Measurements from ENCODE around the gene SPZ1.
"Not testable (repeated sequence)": the region's sequence is repeated elsewhere in the genome, so short reads cannot be mapped to it uniquely, and the experiment has no call there.

The SPZ1 gene

DNA sequence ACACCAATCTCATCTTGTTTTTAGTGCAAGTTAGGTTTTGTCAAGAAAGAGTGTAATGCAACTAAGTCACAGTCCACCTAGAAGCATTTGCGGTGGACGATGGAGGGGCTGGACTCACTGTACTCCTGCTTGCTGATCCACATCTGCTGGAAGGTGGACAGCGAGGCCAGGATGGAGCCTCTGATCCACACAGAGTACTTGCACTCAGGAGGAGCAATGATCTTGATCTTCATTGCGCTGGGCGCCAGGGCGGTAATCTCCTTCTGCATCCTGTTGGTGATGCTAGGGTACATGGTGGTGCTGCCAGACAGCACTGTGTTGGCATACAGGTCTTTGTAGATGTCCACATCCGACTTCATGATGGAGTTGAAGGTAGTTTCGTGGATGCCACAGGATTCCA lies 20.2 kb upstream of the SPZ1 start:
- Histone ChIP-seq H3K36me3 (ENCODE audit: control insufficient read depth, insufficient read depth, low read length) (no peaks in the 10 kb centered on the region), H3K27me3 (replicated peaks; ENCODE audit: control insufficient read depth, insufficient read depth, low read length) (no peaks in the 10 kb centered on the region), H3K4me3 (replicated peaks; ENCODE audit: low read depth, low read length) (no peak overlapping the region)
- no peak for DNase-seq (ENCODE audit: extremely low read depth, insufficient read length)
- TF ChIP-seq, protein P1, sequence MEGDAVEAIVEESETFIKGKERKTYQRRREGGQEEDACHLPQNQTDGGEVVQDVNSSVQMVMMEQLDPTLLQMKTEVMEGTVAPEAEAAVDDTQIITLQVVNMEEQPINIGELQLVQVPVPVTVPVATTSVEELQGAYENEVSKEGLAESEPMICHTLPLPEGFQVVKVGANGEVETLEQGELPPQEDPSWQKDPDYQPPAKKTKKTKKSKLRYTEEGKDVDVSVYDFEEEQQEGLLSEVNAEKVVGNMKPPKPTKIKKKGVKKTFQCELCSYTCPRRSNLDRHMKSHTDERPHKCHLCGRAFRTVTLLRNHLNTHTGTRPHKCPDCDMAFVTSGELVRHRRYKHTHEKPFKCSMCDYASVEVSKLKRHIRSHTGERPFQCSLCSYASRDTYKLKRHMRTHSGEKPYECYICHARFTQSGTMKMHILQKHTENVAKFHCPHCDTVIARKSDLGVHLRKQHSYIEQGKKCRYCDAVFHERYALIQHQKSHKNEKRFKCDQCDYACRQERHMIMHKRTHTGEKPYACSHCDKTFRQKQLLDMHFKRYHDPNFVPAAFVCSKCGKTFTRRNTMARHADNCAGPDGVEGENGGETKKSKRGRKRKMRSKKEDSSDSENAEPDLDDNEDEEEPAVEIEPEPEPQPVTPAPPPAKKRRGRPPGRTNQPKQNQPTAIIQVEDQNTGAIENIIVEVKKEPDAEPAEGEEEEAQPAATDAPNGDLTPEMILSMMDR (IDR thresholded peaks at IDR 0.05; ENCODE audit: insufficient read depth, low read length, poor library complexity, severe bottlenecking) = no peak

- H3K27me3 ChIP-seq (replicated peaks; ENCODE audit: control insufficient read depth, insufficient read depth, low read length) = no peaks in the 10 kb centered on the region
- no peak overlapping the region for H3K4me3 ChIP-seq (replicated peaks; ENCODE audit: low read depth, low read length)
- no peaks in the 10 kb centered on the region for H3K36me3 ChIP-seq (ENCODE audit: control insufficient read depth, insufficient read depth, low read length)
- DNase-seq (ENCODE audit: extremely low read depth, insufficient read length) = no peak
- TF ChIP-seq, protein P1 (IDR thresholded peaks at IDR 0.05; ENCODE audit: insufficient read depth, low read length, poor library complexity, severe bottlenecking) = no peak
Observed at GRCh38 chr5:80300125-80300524, 19.7 kb upstream of the SPZ1 start.

GRCh38 chr5:80300796-80301195 lies 19.0 kb upstream of the SPZ1 start:
- H3K4me3 ChIP-seq (replicated peaks; ENCODE audit: low read depth, low read length); H3K27me3 ChIP-seq (replicated peaks; ENCODE audit: control insufficient read depth, insufficient read depth, low read length); H3K36me3 ChIP-seq (ENCODE audit: control insufficient read depth, insufficient read depth, low read length); DNase-seq (ENCODE audit: extremely low read depth, insufficient read length): not testable (repeated sequence)

DNA sequence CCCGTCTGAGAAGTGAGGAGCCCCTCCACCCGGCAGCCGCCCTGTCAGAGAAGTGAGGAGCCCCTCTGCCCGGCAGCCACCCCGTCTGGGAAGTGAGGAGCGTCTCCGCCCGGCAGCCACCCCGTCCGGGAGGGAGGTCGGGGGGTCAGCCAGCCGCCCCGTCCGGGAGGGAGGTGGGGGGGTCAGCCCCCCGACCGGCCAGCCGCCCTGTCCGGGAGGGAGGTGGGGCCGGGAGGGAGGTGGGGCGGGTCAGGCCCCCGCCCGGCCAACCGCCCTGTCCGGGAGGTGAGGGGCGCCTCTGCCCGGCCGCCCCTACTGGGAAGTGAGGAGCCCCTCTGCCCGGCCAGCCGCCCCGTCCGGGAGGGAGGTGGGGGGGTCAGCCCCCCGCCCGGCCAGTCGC lies 18.5 kb upstream of the SPZ1 start:
- H3K36me3 ChIP-seq (ENCODE audit: control insufficient read depth, insufficient read depth, low read length); DNase-seq (ENCODE audit: extremely low read depth, insufficient read length); H3K27me3 ChIP-seq (replicated peaks; ENCODE audit: control insufficient read depth, insufficient read depth, low read length); H3K4me3 ChIP-seq (replicated peaks; ENCODE audit: low read depth, low read length): not testable (repeated sequence)

GRCh38 chr5:80302636-80303035 lies 17.2 kb upstream of the SPZ1 start:
- no peak for DNase-seq (ENCODE audit: extremely low read depth, insufficient read length)
- Histone ChIP-seq H3K36me3 (ENCODE audit: control insufficient read depth, insufficient read depth, low read length) (no peaks in the 10 kb centered on the region), H3K4me3 (replicated peaks; ENCODE audit: low read depth, low read length) (no peak overlapping the region), H3K27me3 (replicated peaks; ENCODE audit: control insufficient read depth, insufficient read depth, low read length) (no peaks in the 10 kb centered on the region)
- TF ChIP-seq, protein P1 (IDR thresholded peaks at IDR 0.05; ENCODE audit: insufficient read depth, low read length, poor library complexity, severe bottlenecking) = no peak

DNA sequence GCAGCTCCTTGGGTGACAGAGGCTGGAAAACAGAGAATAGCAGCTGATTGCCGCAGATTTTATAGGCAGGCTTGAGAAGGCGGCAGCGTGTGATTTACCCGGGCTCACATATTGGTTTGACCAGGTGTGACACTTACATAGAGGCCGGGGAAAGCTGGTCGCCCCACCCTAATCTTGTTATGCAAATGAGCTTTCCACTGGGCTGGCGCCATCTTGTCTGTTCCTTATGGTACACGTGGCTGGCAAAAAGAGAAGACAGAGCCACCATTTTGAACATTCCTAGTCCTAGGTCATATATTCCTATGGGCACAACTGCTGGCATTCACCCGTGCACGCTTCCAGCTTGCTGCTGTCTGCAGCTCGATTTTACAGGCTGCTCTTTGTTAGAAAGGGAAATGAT lies 11.3 kb upstream of the SPZ1 start:
- DNase-seq (ENCODE audit: extremely low read depth, insufficient read length) = no peak

More for the DNA sequence above, 11.3 kb upstream of the SPZ1 start:
- H3K36me3 ChIP-seq (ENCODE audit: control insufficient read depth, insufficient read depth, low read length) = no peaks in the 10 kb centered on the region
- TF ChIP-seq, protein P1 (IDR thresholded peaks at IDR 0.05; ENCODE audit: insufficient read depth, low read length, poor library complexity, severe bottlenecking) = no peak
- H3K27me3 ChIP-seq (replicated peaks; ENCODE audit: control insufficient read depth, insufficient read depth, low read length) = no peaks in the 10 kb centered on the region
- no peak overlapping the region for H3K4me3 ChIP-seq (replicated peaks; ENCODE audit: low read depth, low read length)

Data from GM06990 (cell line).